ENCODE results near the gene KIF20A. TPM values are rescaled to one million over a fixed set of nuclear protein-coding genes. Genes with fewer than 3 reads are reported as not detected.
"Not testable (repeated sequence)": the region's sequence is repeated elsewhere in the genome, so short reads cannot be mapped to it uniquely, and the experiment has no call there.

The KIF20A gene
- total and polyA plus RNA-seq, 4 donors = 0.33 to 32.3 (median 1.4) TPM

GRCh38 chr5:138140268-138140667 lies 38.6 kb upstream of the KIF20A start (continued):
- no peak for TF ChIP-seq REST (IDR thresholded peaks at IDR 0.05)

- no peak overlapping the region for H3K9ac ChIP-seq (ENCODE audit: low read depth in 1 of 2, low read length in 2 of 2)
- WGBS = 72% methylated on average over 1 of the region's 1 CpG
- H3K36me3 ChIP-seq (ENCODE audit: control insufficient read depth in 4 of 4, insufficient read depth in 3 of 4, low read depth in 1 of 4, low read length in 3 of 4) = no peaks in the 10 kb centered on the region
- no peak for TF ChIP-seq RXRA (IDR thresholded peaks at IDR 0.05)
- TF ChIP-seq YY1 (IDR thresholded peaks at IDR 0.05) = no peak
- TF ChIP-seq GABPA (IDR thresholded peaks at IDR 0.05 in 1 of 2, conservative IDR thresholded peaks at IDR 0.05 in 1 of 2) = no peak
- no peak for TF ChIP-seq NR2F2 (IDR thresholded peaks at IDR 0.05)
- TF ChIP-seq TAF1 (conservative IDR thresholded peaks at IDR 0.05) = no peak
- TF ChIP-seq RAD21 (IDR thresholded peaks at IDR 0.05) = no peak
- no peak for TF ChIP-seq MAX (IDR thresholded peaks at IDR 0.05)
- no peak for TF ChIP-seq REST (IDR thresholded peaks at IDR 0.05)
- TF ChIP-seq EGR1 (IDR thresholded peaks at IDR 0.05; ENCODE audit: low read depth in 2 of 2) = no peak
- no peak for TF ChIP-seq SP1 (IDR thresholded peaks at IDR 0.05)
- no peak for TF ChIP-seq ATF3 (IDR thresholded peaks at IDR 0.05)
- TF ChIP-seq CTCF (IDR thresholded peaks at IDR 0.05; ENCODE audit: low read depth, low read length, missing input control) = no peak
- TF ChIP-seq JUND (IDR thresholded peaks at IDR 0.05) = no peak
- TF ChIP-seq HNF4A (conservative IDR thresholded peaks at IDR 0.05) = no peak
- no peak for TF ChIP-seq FOXA1 (IDR thresholded peaks at IDR 0.05)
- no peak for TF ChIP-seq HNF4G (IDR thresholded peaks at IDR 0.05)
- TF ChIP-seq FOXA2 (IDR thresholded peaks at IDR 0.05) = no peak
- TF ChIP-seq ZBTB33 (IDR thresholded peaks at IDR 0.05) = no peak
- no peaks in the 10 kb centered on the region for H3K27me3 ChIP-seq (ENCODE audit: control insufficient read depth in 4 of 4, insufficient read depth in 4 of 4, low read length in 3 of 4)
- no peak overlapping the region for H3K27ac ChIP-seq (ENCODE audit: low read depth in 1 of 2, low read length in 2 of 2)
- H3K4me3 ChIP-seq (ENCODE audit: low read depth in 1 of 3, low read length in 3 of 3) = no peak overlapping the region
- H3K9me3 ChIP-seq (ENCODE audit: control insufficient read depth in 4 of 4, low read length in 3 of 4) = no peaks in the 10 kb centered on the region
- no peak for DNase-seq (ENCODE audit: low spot score)
- no peaks in the 10 kb centered on the region for H3K4me1 ChIP-seq (ENCODE audit: control insufficient read depth in 4 of 4, insufficient read depth in 4 of 4, low read length in 3 of 4)
Measured at GRCh38 chr5:138141734-138142133, 37.2 kb upstream of the KIF20A start.

GRCh38 chr5:138143578-138143977 lies 35.3 kb upstream of the KIF20A start:
- not testable (repeated sequence) for H3K9ac ChIP-seq (ENCODE audit: low read depth in 1 of 2, low read length in 2 of 2); H3K36me3 ChIP-seq (ENCODE audit: control insufficient read depth in 4 of 4, insufficient read depth in 3 of 4, low read depth in 1 of 4, low read length in 3 of 4); H3K27me3 ChIP-seq (ENCODE audit: control insufficient read depth in 4 of 4, insufficient read depth in 4 of 4, low read length in 3 of 4); H3K4me1 ChIP-seq (ENCODE audit: control insufficient read depth in 4 of 4, insufficient read depth in 4 of 4, low read length in 3 of 4); H3K9me3 ChIP-seq (ENCODE audit: control insufficient read depth in 4 of 4, low read length in 3 of 4); DNase-seq (ENCODE audit: low spot score); H3K27ac ChIP-seq (ENCODE audit: low read depth in 1 of 2, low read length in 2 of 2); H3K4me3 ChIP-seq (ENCODE audit: low read depth in 1 of 3, low read length in 3 of 3)
- WGBS = 94% methylated on average over 6 of the region's 6 CpGs
